H1 (cell line): ENCODE results near the gene PTCD3. TPM values are rescaled to one million over a fixed set of nuclear protein-coding genes. Genes with fewer than 3 reads are reported as not detected.

Source experiments
- CTCF ChIA-PET: fragments of 300-600 bp; sonication (Branson Sonifier 250); formaldehyde crosslinking; loops from one replicate; lab custom pipeline; 2021; ENCODE audit not compliant: partially characterized antibody; lab: Charles Lee
- POLR2A ChIA-PET: fragments of 300-600 bp; sonication (Branson Sonifier 250); formaldehyde crosslinking; loops from one replicate; lab custom pipeline; 2021; ENCODE audit warnings: inconsistent platforms; ENCODE audit not compliant: partially characterized antibody; lab: Charles Lee
- DNase-seq, 2 experiments: peaks; one replicate each; pipeline versions ENCODE4 v3.0.0 to v3.0.0-alpha.2; 2010 to 2022; ENCODE audit warnings: low spot score in 2 of 2, low read depth in 1 of 2, mixed read lengths in 1 of 2
- FAIRE-seq: peaks from 2 replicates; lab custom pipeline; 2011; peaks lifted over from hg19 to GRCh38; lab: Jason Lieb, UNC
- H2AFZ ChIP-seq: 2 replicates; pipeline ENCODE4 v1.8.1; 2012; ENCODE audit warnings: low read length, inconsistent platforms
- H2AK5ac ChIP-seq: 2 replicates; pipeline ENCODE4 v1.6.1; 2013; ENCODE audit warnings: low read depth, low read length
- H2BK120ac ChIP-seq: replicated peaks from 2 replicates; pipeline ENCODE3; 2013; ENCODE audit warnings: low read depth, low read length, inconsistent platforms
- H2BK12ac ChIP-seq: 2 replicates; pipeline ENCODE4 v1.6.1; 2013; ENCODE audit warnings: low read depth, low read length
- H2BK15ac ChIP-seq: 2 replicates; pipeline ENCODE4 v1.6.1; 2013; ENCODE audit warnings: low read length
- H2BK20ac ChIP-seq: 2 replicates; pipeline ENCODE4 v1.6.1; 2013; ENCODE audit warnings: low read length
- H2BK5ac ChIP-seq: 2 replicates; pipeline ENCODE4 v1.6.1; 2013; ENCODE audit warnings: low read depth, low read length
- H3K14ac ChIP-seq: 2 replicates; pipeline ENCODE4 v1.6.1; 2013; ENCODE audit warnings: inconsistent platforms; ENCODE audit not compliant: insufficient read length
- H3K18ac ChIP-seq: 2 replicates; pipeline ENCODE4 v1.6.1; 2013; ENCODE audit warnings: low read length; ENCODE audit errors: extremely low read depth
- H3K23ac ChIP-seq: 2 replicates; pipeline ENCODE4 v1.6.1; 2013; ENCODE audit warnings: inconsistent platforms; ENCODE audit not compliant: insufficient read length
- H3K23me2 ChIP-seq: 2 replicates; pipeline ENCODE4 v1.6.1; 2013; ENCODE audit warnings: low read depth, low read length
- H3K27ac ChIP-seq: 2 replicates; pipeline ENCODE4 v1.6.1; 2011; ENCODE audit warnings: low read depth, low read length, inconsistent platforms
- H3K27me3 ChIP-seq, 4 experiments: replicated peaks in 1 of 4; 1 replicate in 1 of 4; 2 replicates in 3 of 4; pipeline versions ENCODE4 v1.6.1 to v1.8.1; 2011 to 2013; ENCODE audit warnings: low read length in 3 of 4, mild to moderate bottlenecking in 3 of 4, inconsistent platforms in 2 of 4, mixed read lengths in 2 of 4, moderate library complexity in 1 of 4; ENCODE audit not compliant: control insufficient read depth in 3 of 4, insufficient read depth in 3 of 4; ENCODE audit errors: extremely low read depth in 1 of 4
- H3K36me3 ChIP-seq, 4 experiments: 2 replicates each; pipeline versions ENCODE4 v1.6.1 to v1.8.1; 2011 to 2013; ENCODE audit warnings: mild to moderate bottlenecking in 4 of 4, low read length in 3 of 4, moderate library complexity in 2 of 4, control low read depth in 1 of 4, inconsistent platforms in 1 of 4; ENCODE audit not compliant: insufficient read depth in 4 of 4, control insufficient read depth in 2 of 4
- H3K4ac ChIP-seq: replicated peaks from 2 replicates; pipeline ENCODE3; 2013; ENCODE audit warnings: low read length, low read depth, mixed read lengths, inconsistent platforms; ENCODE audit not compliant: insufficient read length
- H3K4me1 ChIP-seq, 4 experiments: replicated peaks in 1 of 4; 1 replicate in 1 of 4; 2 replicates in 3 of 4; pipeline versions ENCODE4 v1.6.1 to v1.8.1; 2011 to 2013; ENCODE audit warnings: low read length in 3 of 4, inconsistent platforms in 2 of 4, mixed read lengths in 1 of 4; ENCODE audit not compliant: insufficient read depth in 4 of 4, control insufficient read depth in 3 of 4
- H3K4me2 ChIP-seq, 2 experiments: 2 replicates each; pipeline versions ENCODE4 v1.6.1 to v1.8.1; 2011 to 2013; ENCODE audit warnings: low read depth in 2 of 2, low read length in 2 of 2, control low read depth in 1 of 2, inconsistent platforms in 1 of 2, mild to moderate bottlenecking in 1 of 2; ENCODE audit not compliant: insufficient read depth in 1 of 2
- H3K4me3 ChIP-seq, 4 experiments: fragments of 200-600, 300-600 bp in 1 of 4; sonication (generic), shearing (Covaris generic), sonication (Bioruptor Twin) in 1 of 4; 2 replicates each; pipeline versions ENCODE4 v1.5.1 to v1.8.1; 2011 to 2016; ENCODE audit warnings: low read length in 4 of 4, low read depth in 3 of 4, control low read depth in 2 of 4, inconsistent platforms in 2 of 4, mild to moderate bottlenecking in 2 of 4, mixed read lengths in 1 of 4, moderate library complexity in 1 of 4; ENCODE audit not compliant: insufficient read depth in 2 of 4; ENCODE audit errors: extremely low read depth in 1 of 4
- H3K56ac ChIP-seq: replicated peaks from 2 replicates; pipeline ENCODE3; 2013; ENCODE audit warnings: low read depth, mild to moderate bottlenecking, mixed read lengths, low read length, inconsistent platforms; ENCODE audit not compliant: insufficient read length
- H3K79me1 ChIP-seq: 2 replicates; pipeline ENCODE4 v1.6.1; 2013; ENCODE audit warnings: low read depth, low read length, control low read depth
- H3K79me2 ChIP-seq, 2 experiments: 2 replicates each; pipeline versions ENCODE4 v1.6.1 to v1.8.1; 2012 to 2013; ENCODE audit warnings: low read length in 2 of 2, mild to moderate bottlenecking in 2 of 2, inconsistent platforms in 1 of 2; ENCODE audit not compliant: insufficient read depth in 2 of 2, control insufficient read depth in 1 of 2
- H3K9ac ChIP-seq, 4 experiments: replicated peaks in 1 of 4; 1 replicate in 1 of 4; 2 replicates in 3 of 4; pipeline versions ENCODE4 v1.6.1 to v1.8.1; 2011 to 2013; ENCODE audit warnings: low read depth in 3 of 4, low read length in 3 of 4, control low read depth in 2 of 4, mild to moderate bottlenecking in 2 of 4, moderate library complexity in 2 of 4, inconsistent platforms in 1 of 4; ENCODE audit errors: extremely low read depth in 1 of 4
- H3K9me3 ChIP-seq, 2 experiments: 2 replicates each; pipeline versions ENCODE4 v1.6.1 to v1.8.1; 2012 to 2013; ENCODE audit warnings: mild to moderate bottlenecking in 2 of 2, moderate library complexity in 2 of 2, control low read depth in 1 of 2, inconsistent platforms in 1 of 2, low read depth in 1 of 2, low read length in 1 of 2, mixed read lengths in 1 of 2; ENCODE audit not compliant: insufficient read depth in 2 of 2
- H4K20me1 ChIP-seq, 2 experiments: replicated peaks in 1 of 2; 2 replicates each; pipeline versions ENCODE3 to v1.8.1; 2011 to 2013; ENCODE audit warnings: inconsistent platforms in 2 of 2, low read length in 2 of 2, mild to moderate bottlenecking in 1 of 2; ENCODE audit not compliant: insufficient read depth in 2 of 2, control insufficient read depth in 1 of 2
- H4K5ac ChIP-seq: 2 replicates; pipeline ENCODE4 v1.6.1; 2013; ENCODE audit warnings: low read length, low read depth, mixed read lengths, inconsistent platforms; ENCODE audit not compliant: insufficient read length
- H4K8ac ChIP-seq: 2 replicates; pipeline ENCODE4 v1.8.0; 2013; ENCODE audit warnings: mild to moderate bottlenecking, moderate library complexity, low read length, inconsistent platforms; ENCODE audit not compliant: insufficient read depth; ENCODE audit errors: extremely low read depth
- H4K91ac ChIP-seq: replicated peaks from 2 replicates; pipeline ENCODE3; 2013; ENCODE audit warnings: low read length, mixed read lengths, inconsistent platforms; ENCODE audit not compliant: insufficient read length
- CBX8 ChIP-seq: fragments of 300-800, 300-1000 bp; sonication (generic); IDR thresholded peaks from 2 replicates; pipeline ENCODE4 v1.7.1; 2016; ENCODE audit warnings: low read depth, low read length, borderline replicate concordance
- WGBS, 2 experiments: shearing (Covaris generic) in 1 of 2; methylation state at CpG; one replicate each; pipeline versions ENCODE4 v1.1.6 to v1.1.7; 2013 to 2015; ENCODE audit warnings: low lambda C conversion rate in 2 of 2, mixed read lengths in 2 of 2, inconsistent platforms in 1 of 2, low coverage in 1 of 2, missing lambda C conversion rate in 1 of 2; ENCODE audit not compliant: insufficient replicate concordance in 2 of 2, insufficient coverage in 1 of 2, insufficient read length in 1 of 2; ENCODE audit errors: extremely low coverage in 1 of 2, missing lambda C conversion rate in 1 of 2; 5-methylcytosine and 5-hydroxymethylcytosine counted together
- polyA plus RNA-seq, 7 experiments: library from polyadenylated mRNA; depleted of rRNA in 3 of 7; stranded (reverse) in 5 of 7; unstranded in 2 of 7; fragments of >200 nt in 5 of 7; fragments of 200-250 nt in 2 of 7; gene quantifications; 1 replicate in 5 of 7; 2 replicates in 1 of 7; 4 replicates in 1 of 7; pipeline versions ENCODE4 v1.2.1 to v1.2.3, GENCODE V29; 2011 to 2013; ENCODE audit warnings: missing spikeins in 2 of 7, mixed read lengths in 2 of 7
- total RNA-seq: library from RNA; stranded (reverse); fragmentation: NEBNext Ultra II Directional; extraction: Animal tissue kit (Norgen Biotek cat#: 25700); gene quantifications from 2 replicates; pipeline ENCODE4 v1.2.1, GENCODE V29; 2021

Gene PTCD3
- total and polyA plus RNA-seq, 2 of the 8 experiments (the other 6 are each of a cell fraction or from before 2014, with no cell fraction given) = 64.3 to 192 TPM

DNA sequence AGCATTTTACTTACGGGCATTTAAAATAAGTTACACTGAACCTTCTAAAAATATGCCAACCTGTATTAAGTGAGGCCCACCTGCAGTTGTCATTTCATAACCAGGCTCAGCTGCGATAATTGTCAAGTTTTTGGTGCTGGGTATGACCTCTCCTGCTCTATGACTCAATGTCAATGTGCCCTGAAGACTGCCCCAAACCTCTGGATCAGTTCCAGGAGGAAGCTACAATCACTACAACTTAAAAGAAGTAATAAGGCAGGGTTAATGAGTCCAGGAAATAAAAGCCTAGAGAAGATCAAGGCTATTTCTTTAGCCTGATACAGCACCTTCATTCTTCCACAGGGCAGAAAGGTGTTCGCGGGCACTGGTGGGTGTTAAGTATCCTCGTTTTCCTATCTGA is 23.3 kb upstream of the PTCD3 start:
- Histone ChIP-seq H3K79me2 (no peaks in the 10 kb centered on the region), H3K56ac (no peak overlapping the region), H4K91ac (no peak overlapping the region), H3K4ac (no peak overlapping the region), H3K4me1 (no peaks in the 10 kb centered on the region), H4K20me1 (peaks cover 5 to 10% of the 10 kb centered on the region in 2 experiments), H3K9ac (no peak overlapping the region), H3K9me3 (no peaks in the 10 kb centered on the region), H3K27me3 (no peaks in the 10 kb centered on the region), H3K23me2 (no peaks in the 10 kb centered on the region), H3K36me3 (peaks cover 0 to 65% (median 43%) of the 10 kb centered on the region in 4 experiments; a peak in 7 of 8 replicates), H3K4me3 (no peak overlapping the region), H2AK5ac (no peak overlapping the region), H3K27ac (no peak overlapping the region), H2AFZ (no peak overlapping the region), H2BK120ac (no peak overlapping the region), H2BK5ac (no peak overlapping the region), H4K8ac (no peak overlapping the region), H2BK12ac (no peak overlapping the region), H3K23ac (no peak overlapping the region), H3K79me1 (no peaks in the 10 kb centered on the region), H3K14ac (no peak overlapping the region), H3K18ac (no peak overlapping the region), H2BK20ac (no peak overlapping the region), H3K4me2 (no peak overlapping the region), H4K5ac (no peak overlapping the region), H2BK15ac (no peak overlapping the region)
- ChIA-PET CTCF (interaction anchor here (0.8 kb wide), 1 partner anchor 8 kb away, joined by 3 read pairs; no protein-coding TSS in a partner anchor), POLR2A (interaction anchor here (0.9 kb wide), 1 partner anchor 23 kb away, joined by 4 read pairs; the partner anchor contains the start of genes POLR1A and PTCD3)
- WGBS, 2 experiments = 92% methylated on average over 5 of the region's 5 CpGs; no CpG with 5 or more reads in 1 of the 2 experiments
- DNase-seq (no peak), FAIRE-seq (no peak)
- no peak for TF ChIP-seq CBX8
